DND-41 (cell line): Measurements from ENCODE around the gene FAM227B.

Experiments used
- CTCF ChIP-seq: IDR thresholded peaks from 2 replicates; pipeline ENCODE4 v1.5.1; 2012; ENCODE audit warnings: borderline replicate concordance, low read length, moderate library complexity, mild to moderate bottlenecking; ENCODE audit not compliant: poor library complexity, severe bottlenecking; ENCODE audit errors: extremely low read depth
- EZH2 ChIP-seq: IDR thresholded peaks from 3 replicates; pipeline ENCODE4 v1.6.1; 2012; ENCODE audit warnings: borderline replicate concordance, low read depth, mild to moderate bottlenecking, moderate library complexity, low read length, inconsistent platforms; ENCODE audit not compliant: severe bottlenecking

GRCh38 chr15:49328941-49329340 is 291.7 kb downstream of the FAM227B start:
- TF ChIP-seq EZH2 (no peak), CTCF (no peak)
